ENCODE data around the gene PDE6B.
"Not testable (repeated sequence)": the region's sequence is repeated elsewhere in the genome, so short reads cannot be mapped to it uniquely, and the experiment has no call there.

PDE6B gene

GRCh38 chr4:683247-683897 lies 58.0 kb downstream of the PDE6B start:
- no peak for FAIRE-seq
- DNase-seq (ENCODE audit: low spot score), result no peak

- FAIRE-seq (no peak), DNase-seq (ENCODE audit: low spot score) (no peak)
Observed at GRCh38 chr4:683982-684622, 58.7 kb downstream of the PDE6B start.

- no peak for FAIRE-seq
- DNase-seq (ENCODE audit: low spot score), result no peak
Observed at GRCh38 chr4:684623-685327, 59.4 kb downstream of the PDE6B start.

- FAIRE-seq, result no peak
Observed at GRCh38 chr4:685679-686412, 60.5 kb downstream of the PDE6B start.

GRCh38 chr4:686413-687040 lies 61.2 kb downstream of the PDE6B start:
- FAIRE-seq (no peak), DNase-seq (ENCODE audit: low spot score) (no peak)

More at GRCh38 chr4:685679-686412, 60.5 kb downstream of the PDE6B start:
- DNase-seq (ENCODE audit: low spot score), result no peak

DNA sequence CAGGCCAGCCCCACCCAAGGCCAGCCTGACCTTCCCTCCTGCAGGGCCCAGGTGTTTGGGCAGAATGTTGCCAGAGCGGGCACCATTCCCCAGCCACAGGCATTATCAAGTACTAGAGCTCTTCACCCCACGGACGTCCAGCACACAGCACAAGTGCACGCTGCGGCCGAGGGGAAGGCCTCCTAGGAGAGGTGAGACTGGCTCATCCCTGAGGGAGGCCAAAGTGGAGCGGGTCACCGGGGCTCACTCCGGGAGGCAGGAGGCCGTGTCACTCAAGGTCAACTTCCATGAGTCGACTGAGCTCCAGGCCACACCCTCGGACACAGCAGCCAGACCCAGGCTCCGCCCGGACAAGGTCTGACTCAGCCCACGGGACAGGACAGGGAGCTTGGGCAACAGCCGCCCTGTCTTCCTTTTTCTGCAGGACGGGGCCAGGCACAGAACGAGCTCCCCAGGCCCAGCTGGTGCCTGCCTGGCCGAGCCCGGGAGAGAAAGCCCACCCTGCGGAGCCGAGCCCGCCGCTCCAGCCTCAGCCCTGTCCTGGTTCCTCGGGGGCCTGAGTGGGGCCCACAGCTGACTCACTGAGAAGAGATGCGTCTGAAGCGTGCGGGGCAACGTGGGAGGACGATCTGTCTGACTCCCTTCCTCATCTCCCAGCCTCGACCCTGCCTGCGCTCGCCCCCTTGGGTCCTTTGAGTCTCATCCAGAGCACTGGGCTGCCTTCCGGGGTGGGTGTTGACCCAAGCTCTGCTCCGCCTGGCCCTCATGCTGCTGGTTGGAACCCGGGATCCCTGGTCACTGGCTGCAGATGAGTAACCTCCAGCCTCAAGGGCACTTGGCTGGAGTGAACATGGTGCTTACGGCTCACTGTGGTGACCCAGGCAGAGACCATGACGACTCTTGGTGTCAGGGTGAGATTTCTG lies 61.9 kb downstream of the PDE6B start:
- FAIRE-seq, result peak; percentile 87

DNA sequence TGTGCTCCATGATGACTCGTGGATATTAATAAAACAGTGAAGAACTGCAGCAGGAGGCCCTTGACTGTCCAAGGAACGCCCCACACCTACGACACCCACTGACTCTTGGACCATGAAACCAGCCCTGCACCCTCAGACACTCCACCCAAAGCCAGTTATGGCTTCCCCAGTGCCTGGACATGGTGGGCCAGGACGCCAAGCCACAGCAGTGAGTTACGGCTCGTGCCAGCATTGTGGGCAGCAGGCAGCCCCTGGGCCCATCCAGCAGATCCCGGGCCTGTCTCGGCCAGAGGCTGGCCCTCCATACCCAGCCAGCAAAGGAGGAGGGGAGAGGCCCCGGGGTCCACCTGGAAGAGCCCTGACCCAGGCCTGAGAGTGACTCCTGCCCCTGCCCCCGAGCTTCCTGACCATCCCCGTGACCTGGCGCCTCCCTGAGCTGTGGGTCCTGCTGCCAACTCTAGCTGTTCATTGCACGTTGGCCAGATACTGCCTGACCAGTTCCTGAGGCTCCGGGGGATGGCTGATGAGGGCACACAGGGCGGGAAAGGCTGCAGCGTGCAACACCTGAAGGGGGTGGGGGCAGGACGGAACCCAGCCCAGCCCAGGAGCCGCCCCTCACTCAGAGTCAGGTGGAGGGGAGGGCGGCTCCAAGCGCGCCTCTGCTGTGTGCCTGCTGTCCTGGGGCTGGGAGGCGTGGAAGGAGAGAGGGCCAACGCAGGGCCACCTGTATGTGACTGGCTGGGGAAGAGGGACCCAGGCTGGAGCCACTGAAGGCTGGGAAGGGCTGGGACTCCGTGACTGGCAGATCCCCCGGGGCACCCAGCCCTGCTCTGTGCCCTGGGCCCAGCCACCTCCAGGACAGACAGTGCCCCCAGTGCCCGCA lies 62.8 kb downstream of the PDE6B start:
- FAIRE-seq, result no peak
- DNase-seq (ENCODE audit: low spot score), result no peak

More for the DNA sequence above, 61.9 kb downstream of the PDE6B start:
- DNase-seq (ENCODE audit: low spot score), result peak; percentile 91

DNA sequence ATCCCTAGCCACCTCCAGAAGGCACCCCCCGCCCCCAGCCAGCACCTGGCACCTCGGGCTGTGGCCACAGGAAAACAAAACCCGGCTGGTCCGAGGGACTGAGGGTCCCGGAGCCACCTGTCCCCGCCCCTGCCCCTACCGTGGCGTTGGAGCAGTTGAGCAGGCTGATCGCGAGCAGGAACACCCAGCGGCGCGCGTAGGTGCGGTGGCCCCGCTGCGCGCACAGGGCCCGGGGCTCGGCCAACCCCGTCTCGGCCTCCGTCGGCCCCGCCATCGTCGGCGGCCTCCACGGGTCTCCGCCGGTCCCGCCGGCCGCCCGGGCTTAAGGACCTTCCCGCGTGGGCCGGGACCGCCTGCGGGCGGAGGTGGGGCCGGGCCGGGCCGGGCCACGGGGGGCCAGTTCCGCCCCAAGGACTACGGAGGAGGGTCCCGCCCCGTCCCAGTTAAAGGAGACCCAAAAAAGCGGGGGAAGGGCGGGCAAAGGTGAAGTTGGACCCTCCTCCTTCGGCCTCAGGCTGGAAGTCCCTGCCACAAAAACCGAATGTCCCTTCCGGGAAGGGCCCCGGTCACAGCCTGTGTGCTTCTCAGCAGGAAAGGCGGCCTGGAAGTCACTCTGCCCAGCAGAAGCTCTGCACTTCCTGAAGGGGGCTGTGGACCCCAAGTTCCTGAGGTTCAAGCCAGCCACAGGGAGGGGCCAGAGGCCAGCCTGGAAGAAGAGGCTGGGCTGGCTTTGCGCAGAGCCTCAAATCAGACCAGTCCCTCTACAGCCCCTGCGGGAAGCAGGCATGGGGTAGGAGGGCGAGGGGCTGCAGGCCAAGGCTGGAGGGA lies 63.7 kb downstream of the PDE6B start, which contains the start of gene SLC49A3:
Gene SLC49A3 (minus strand): TSS at position 298 of the 828 bp plus-strand sequence. CDS start 24 bp downstream, at position 274.
- no peak for FAIRE-seq

GRCh38 chr4:689723-690122 lies 64.3 kb downstream of the PDE6B start:
- DNase-seq (ENCODE audit: low spot score) (no peak), FAIRE-seq (no peak)

More for the DNA sequence above, 63.7 kb downstream of the PDE6B start, which contains the start of gene SLC49A3:
- DNase-seq (ENCODE audit: low spot score), result no peak

GRCh38 chr4:692771-693554 lies 67.6 kb downstream of the PDE6B start:
- FAIRE-seq (no peak), DNase-seq (ENCODE audit: low spot score) (no peak)

GRCh38 chr4:694341-694940 lies 69.1 kb downstream of the PDE6B start:
- DNase-seq (ENCODE audit: low spot score); FAIRE-seq: not testable (repeated sequence)

- FAIRE-seq (no peak), DNase-seq (ENCODE audit: low spot score) (no peak)
Observed at GRCh38 chr4:699816-700580, 74.6 kb downstream of the PDE6B start.

- FAIRE-seq (no peak), DNase-seq (ENCODE audit: low spot score) (no peak)
Observed at GRCh38 chr4:700587-701264, 75.4 kb downstream of the PDE6B start.

DNA sequence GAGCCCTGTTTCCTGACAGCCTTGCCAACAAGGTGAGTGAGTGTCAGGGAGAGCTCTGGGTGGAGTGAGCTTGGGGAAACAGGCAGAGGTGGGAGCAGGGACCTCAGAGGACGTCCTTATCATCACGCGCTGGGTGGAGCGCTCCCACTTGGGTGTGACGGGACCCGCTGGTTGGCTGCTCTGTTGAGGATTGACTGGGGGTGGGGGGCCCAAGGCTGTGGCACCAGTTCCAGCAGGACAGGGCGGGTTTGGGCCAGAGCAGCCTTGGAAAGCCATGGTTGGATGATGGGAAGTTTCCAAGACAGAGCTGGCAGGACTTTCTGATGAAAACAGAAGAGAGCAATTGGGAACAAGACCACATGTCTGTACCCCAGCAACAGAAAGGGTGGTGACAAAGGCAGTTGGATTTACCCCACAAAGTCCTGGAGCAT lies 77.3 kb downstream of the PDE6B start:
- DNase-seq (ENCODE audit: low spot score), result no peak

More for the DNA sequence above, 77.3 kb downstream of the PDE6B start:
- FAIRE-seq, result no peak

Data from RCC 7860 (cell line).